Adipocyte (in vitro differentiated cells): ENCODE data around the gene HS1BP3.

Source experiments
- DNase-seq: peaks from one replicate; pipeline ENCODE4 v3.0.0-alpha.2; 2015; ENCODE audit warnings: low read depth
- H3K27me3 ChIP-seq: replicated peaks from 2 replicates; pipeline ENCODE4 v1.7.0; 2013; ENCODE audit warnings: mild to moderate bottlenecking, low read length, moderate library complexity; ENCODE audit not compliant: control insufficient read depth, insufficient read depth
- H3K36me3 ChIP-seq: 2 replicates; pipeline ENCODE4 v1.7.0; 2013; ENCODE audit warnings: low read length, mild to moderate bottlenecking, moderate library complexity; ENCODE audit not compliant: control insufficient read depth, insufficient read depth, severe bottlenecking
- H3K4me1 ChIP-seq: 2 replicates; pipeline ENCODE4 v1.7.0; 2013; ENCODE audit warnings: mild to moderate bottlenecking, low read length, moderate library complexity; ENCODE audit not compliant: control insufficient read depth, insufficient read depth
- H3K4me3 ChIP-seq: 2 replicates; pipeline ENCODE4 v1.7.0; 2013; ENCODE audit warnings: mild to moderate bottlenecking, low read length, moderate library complexity
- H3K9ac ChIP-seq: 2 replicates; pipeline ENCODE4 v1.7.0; 2013; ENCODE audit warnings: mild to moderate bottlenecking, low read length, moderate library complexity
- H3K9me3 ChIP-seq: 2 replicates; pipeline ENCODE4 v1.7.0; 2013; ENCODE audit warnings: mild to moderate bottlenecking, low read length, moderate library complexity; ENCODE audit not compliant: control insufficient read depth

HS1BP3 gene

DNA sequence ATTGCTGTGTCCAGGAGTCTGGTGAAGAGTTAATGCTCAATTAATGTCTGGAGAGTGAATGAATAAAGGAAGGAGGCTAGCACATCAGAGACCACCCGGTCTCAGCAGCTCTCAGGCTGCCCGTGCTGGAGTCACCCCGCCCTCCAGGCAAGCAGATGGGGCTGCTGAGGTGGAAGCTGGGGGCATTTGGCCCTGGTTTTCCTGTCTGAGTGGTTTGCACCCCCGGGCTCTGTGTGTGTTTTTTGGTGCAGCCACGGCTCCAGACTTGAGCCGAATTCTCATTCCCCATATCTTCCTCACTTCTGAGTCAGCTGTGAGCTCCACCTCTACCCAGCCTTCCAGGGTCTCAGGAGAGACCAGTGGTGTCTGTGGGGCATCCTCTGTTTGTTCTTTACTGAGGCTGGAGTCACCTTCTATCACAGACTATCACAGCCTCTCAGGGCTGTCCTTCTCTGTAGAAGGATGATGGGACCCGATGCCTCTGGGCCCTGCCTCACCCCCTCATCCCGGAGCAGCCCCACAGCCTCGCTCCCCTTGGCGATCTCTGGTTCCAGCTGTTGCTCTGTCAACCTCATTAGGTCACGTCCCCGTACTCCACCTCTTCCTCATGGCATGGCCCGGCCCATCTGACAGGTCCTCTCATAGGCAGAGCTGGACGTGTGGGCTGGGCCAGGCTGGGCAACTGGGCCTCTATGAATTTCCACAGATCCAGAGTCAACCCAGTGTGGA is 60.8 kb downstream of the HS1BP3 start:
- no peak for DNase-seq

GRCh38 chr2:20588918-20589871 is 61.7 kb downstream of the HS1BP3 start:
- Histone ChIP-seq H3K27me3 (no peaks in the 10 kb centered on the region), H3K4me3 (no peak overlapping the region), H3K4me1 (peaks cover 52% of the 10 kb centered on the region), H3K9ac (no peak overlapping the region), H3K9me3 (no peaks in the 10 kb centered on the region), H3K36me3 (no peaks in the 10 kb centered on the region)
- no peak for DNase-seq

More for the DNA sequence above, 60.8 kb downstream of the HS1BP3 start:
- H3K4me1 ChIP-seq = peaks cover 46% of the 10 kb centered on the region
- H3K9ac ChIP-seq = no peak overlapping the region
- H3K36me3 ChIP-seq = no peaks in the 10 kb centered on the region
- no peaks in the 10 kb centered on the region for H3K9me3 ChIP-seq
- no peak overlapping the region for H3K4me3 ChIP-seq
- no peaks in the 10 kb centered on the region for H3K27me3 ChIP-seq

DNA sequence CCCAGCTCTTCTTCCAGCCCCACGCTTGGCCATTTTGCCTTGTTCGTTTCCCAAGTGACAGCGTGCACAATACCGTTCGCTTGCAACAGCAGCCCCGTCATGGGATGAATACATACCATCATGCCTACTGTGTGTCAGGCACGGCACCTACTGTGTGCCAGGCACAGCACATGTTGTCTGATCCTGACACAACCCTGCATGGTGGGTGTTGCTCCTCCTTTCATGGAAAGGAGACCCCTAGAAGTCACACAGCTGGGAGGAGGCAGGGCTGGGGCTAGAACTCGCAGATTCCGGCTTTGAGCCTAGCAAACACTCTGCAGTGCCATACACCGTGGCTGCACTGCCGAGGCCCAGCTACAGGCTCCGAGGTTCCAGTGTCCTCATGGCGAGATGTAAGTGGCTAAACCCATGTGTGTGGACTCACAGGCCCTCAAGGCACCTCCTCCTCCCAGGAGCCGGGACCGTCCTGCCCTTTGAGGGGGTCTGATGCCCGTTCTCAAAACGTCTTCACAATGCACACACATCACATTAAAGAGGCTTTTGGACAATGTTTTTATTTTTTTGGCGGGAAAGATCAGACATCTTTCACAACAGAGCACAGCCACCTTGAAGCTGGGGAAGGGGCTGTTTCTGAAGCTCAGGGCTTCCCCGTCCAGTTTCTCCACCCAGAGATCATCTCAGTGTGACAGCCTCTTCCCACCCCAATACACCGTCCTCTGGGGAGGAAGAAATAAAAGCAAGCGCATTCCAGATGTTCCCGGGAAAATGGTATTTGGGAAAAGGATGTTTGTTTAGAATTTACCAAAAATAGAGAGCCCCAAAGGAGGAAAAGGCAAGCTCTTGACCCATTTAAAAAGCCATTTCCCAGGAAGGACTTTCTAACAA is 64.9 kb downstream of the HS1BP3 start:
- H3K36me3 ChIP-seq = no peaks in the 10 kb centered on the region
- peaks cover 40% of the 10 kb centered on the region for H3K4me1 ChIP-seq
- no peaks in the 10 kb centered on the region for H3K27me3 ChIP-seq
- H3K9me3 ChIP-seq = peaks cover 5% of the 10 kb centered on the region
- H3K4me3 ChIP-seq = no peak overlapping the region
- no peak for DNase-seq
- no peak overlapping the region for H3K9ac ChIP-seq

DNA sequence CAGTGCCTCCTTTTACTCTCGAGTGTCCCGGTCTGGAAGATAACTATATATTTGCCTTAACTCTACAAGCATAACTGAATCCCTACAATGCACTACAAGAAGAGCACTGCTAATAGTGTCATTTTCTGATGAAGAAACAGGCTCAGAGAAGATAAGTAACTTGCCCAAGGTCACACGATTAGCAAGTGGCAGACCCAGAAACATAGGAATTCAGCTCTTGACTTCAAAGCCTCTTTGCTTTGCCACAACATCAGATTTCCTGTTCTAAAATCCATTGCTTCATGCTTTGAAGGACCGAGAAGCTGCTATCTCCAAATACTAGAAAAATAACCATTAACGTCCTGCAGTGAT is 65.6 kb downstream of the HS1BP3 start:
- no peak overlapping the region for H3K9ac ChIP-seq

GRCh38 chr2:20584399-20585358 is 66.2 kb downstream of the HS1BP3 start:
- no peaks in the 10 kb centered on the region for H3K27me3 ChIP-seq
- H3K9ac ChIP-seq = no peak overlapping the region
- H3K4me1 ChIP-seq = peaks cover 37% of the 10 kb centered on the region
- no peaks in the 10 kb centered on the region for H3K36me3 ChIP-seq
- H3K4me3 ChIP-seq = no peak overlapping the region
- peaks cover 5% of the 10 kb centered on the region for H3K9me3 ChIP-seq
- DNase-seq = peak; percentile 91

More for the DNA sequence above, 65.6 kb downstream of the HS1BP3 start:
- no peaks in the 10 kb centered on the region for H3K27me3 ChIP-seq
- peaks cover 5% of the 10 kb centered on the region for H3K9me3 ChIP-seq
- DNase-seq = no peak
- peaks cover 40% of the 10 kb centered on the region for H3K4me1 ChIP-seq
- no peaks in the 10 kb centered on the region for H3K36me3 ChIP-seq
- H3K4me3 ChIP-seq = no peak overlapping the region

- Histone ChIP-seq H3K9ac (no peak overlapping the region), H3K27me3 (no peaks in the 10 kb centered on the region), H3K9me3 (peaks cover 5% of the 10 kb centered on the region), H3K4me1 (peaks cover 39% of the 10 kb centered on the region), H3K36me3 (no peaks in the 10 kb centered on the region), H3K4me3 (no peak overlapping the region)
- no peak for DNase-seq
Measured at GRCh38 chr2:20584045-20584398, 66.9 kb downstream of the HS1BP3 start.

GRCh38 chr2:20583425-20583881 is 67.4 kb downstream of the HS1BP3 start:
- Histone ChIP-seq H3K4me1 (peaks cover 45% of the 10 kb centered on the region), H3K27me3 (no peaks in the 10 kb centered on the region), H3K9me3 (peaks cover 5% of the 10 kb centered on the region), H3K4me3 (no peak overlapping the region), H3K9ac (no peak overlapping the region), H3K36me3 (no peaks in the 10 kb centered on the region)
- DNase-seq = no peak

DNA sequence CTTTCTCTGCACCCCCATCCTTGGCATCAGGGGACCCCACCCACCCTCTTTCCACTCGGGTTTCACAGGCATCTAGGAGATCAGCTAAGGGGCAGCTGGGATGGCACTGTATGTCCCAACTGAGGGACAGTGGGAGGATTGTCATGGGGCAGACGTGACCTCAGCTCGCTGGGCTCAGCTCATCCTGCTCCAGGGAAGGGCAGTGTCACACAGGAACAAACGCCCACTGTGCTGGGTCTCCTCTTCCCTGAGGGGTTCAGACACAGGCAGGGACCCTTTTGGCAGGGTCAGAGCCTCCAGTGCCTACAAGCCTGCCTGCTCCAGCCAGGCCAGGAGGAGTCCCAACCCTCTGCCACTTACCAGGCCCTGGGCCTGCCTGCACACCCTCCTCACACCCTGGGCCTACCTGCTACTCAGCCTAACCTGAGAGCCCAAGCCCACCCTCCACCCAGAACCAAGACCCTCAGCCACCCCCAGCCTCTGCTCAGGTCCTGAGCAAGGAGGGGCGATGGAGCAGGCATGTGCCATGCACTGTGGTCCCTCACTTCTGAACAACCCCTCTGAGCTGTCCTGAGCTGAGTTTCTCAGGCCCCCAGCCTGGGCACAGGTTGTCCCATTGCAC is 68.2 kb downstream of the HS1BP3 start:
- H3K27me3 ChIP-seq = no peaks in the 10 kb centered on the region
- H3K9me3 ChIP-seq = peaks cover 5% of the 10 kb centered on the region
- H3K4me3 ChIP-seq = no peak overlapping the region
- DNase-seq = no peak
- H3K36me3 ChIP-seq = no peaks in the 10 kb centered on the region
- H3K9ac ChIP-seq = no peak overlapping the region
- H3K4me1 ChIP-seq = peaks cover 52% of the 10 kb centered on the region

DNA sequence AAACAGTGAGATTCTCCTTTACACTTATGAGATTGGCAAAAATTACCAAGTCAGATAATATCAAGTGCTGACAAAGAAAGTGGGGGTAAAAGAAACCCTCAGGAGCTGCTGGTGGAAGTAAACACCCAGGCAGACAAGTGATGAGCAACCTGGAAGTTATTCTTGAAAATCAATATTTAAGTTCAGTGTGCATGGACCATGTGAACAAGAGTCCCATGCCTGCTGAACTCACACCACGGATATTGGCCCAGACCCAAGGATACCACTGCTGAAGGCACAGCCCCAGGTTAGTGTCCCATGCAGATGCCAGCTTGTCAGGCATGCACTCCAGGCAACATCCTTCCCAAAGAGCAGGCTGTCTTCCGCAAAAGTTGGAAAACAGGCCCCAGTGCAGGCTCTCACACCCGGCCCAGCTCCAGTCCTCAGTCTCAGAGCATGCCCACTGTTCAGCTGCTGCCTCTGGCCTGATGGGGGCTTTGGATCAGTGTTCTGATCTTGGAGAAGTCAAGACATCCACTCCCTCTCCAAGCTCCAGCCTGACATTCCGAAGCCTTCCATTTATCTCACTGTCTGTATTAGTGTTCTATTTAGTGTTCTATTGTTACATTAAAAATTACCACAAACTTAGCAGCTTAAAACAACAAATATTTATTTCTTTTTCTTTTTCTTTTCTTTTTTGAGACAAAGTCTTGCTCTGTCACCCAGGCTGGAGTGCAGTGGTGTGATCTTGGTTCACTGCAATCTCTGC is 70.0 kb downstream of the HS1BP3 start:
- Histone ChIP-seq H3K27me3 (no peaks in the 10 kb centered on the region), H3K9ac (no peak overlapping the region), H3K36me3 (no peaks in the 10 kb centered on the region), H3K9me3 (peaks cover 5% of the 10 kb centered on the region), H3K4me1 (peaks cover 46% of the 10 kb centered on the region), H3K4me3 (no peak overlapping the region)
- DNase-seq = no peak
